NCI-H524 (cell line): ENCODE measurements around the gene MED27.

Experiments used
- DNase-seq, 2 experiments: peaks; one replicate each; lab custom pipeline; 2025; lab: John Stamatoyannopoulos, UW

Gene MED27

DNA sequence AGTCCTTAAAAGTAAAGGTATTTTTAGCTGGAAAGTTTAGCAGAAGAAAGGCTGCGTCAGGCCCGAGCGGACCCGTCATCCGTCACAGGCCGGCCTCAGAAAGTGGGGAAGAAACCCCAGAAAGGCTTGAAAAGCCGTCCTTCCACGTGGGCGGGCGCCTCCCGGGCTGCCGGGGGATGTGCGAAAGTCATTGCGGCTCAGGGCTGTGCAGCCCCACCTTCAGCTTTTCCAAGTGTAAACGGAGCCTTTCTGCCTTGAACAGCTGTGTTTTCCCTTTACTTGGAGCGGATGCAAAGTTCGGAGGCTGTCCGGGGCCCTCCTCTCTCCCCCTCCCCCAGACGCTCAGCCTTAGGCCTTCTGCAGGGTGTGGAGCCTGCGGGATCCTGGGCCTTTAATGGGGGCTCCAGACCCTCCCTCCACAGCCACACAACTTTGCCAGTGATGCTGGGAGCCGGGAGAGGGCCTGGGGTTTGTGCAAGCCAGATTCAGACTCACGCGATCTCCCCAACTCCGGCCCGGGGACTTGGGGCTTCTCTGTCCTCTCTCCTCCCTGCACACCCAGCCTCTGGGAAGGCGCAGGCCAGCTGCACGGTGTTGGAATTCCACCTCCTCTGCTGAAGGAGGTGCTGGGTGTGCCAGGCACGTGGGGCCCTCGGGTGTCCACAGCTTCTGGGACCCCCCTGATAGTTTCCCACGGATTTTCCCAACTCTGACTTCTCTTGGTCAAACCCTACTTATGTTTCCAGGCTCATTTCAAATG, 244.3 kb downstream of the MED27 start:
- DNase-seq = no peak

DNA sequence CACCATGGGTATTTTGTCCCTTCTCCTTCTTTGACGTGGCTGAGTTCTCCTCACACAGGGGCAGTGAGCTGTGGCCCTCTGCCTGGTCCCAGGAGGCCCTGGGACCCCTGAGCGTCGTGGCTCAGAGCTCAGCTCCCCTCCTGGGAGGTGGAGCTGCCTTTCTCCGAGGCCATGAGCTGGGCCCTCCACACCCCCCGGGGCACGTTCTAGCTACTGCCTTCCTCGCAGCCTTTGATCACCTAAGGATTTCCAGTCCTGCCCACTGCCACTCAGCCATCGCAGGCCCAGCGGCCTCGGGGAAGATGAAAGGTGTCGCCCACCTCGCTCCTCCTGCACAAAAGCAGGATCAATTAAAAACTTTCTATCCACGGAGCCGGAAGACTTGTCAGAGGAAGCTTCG, 244.9 kb downstream of the MED27 start:
- DNase-seq = no peak

DNA sequence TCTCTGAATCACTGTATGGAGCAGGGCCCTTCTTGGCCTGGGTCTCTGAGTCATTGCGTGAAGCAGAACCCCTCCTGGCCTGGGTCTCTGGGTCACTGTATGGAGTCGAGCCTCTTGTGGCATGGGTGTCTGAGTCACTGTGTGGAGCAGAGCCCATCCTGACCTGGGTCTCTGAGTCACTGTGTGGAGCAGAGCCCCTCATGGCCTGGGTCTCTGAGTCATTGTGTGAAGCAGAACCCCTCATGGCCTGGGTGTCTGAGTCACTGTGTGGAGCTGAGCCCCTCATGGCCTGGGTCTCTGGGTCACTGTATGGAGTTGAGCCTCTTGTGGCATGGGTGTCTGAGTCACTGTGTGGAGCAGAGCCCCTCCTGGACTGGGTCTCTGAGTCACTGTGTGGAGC, 245.8 kb downstream of the MED27 start:
- DNase-seq = no peak

DNA sequence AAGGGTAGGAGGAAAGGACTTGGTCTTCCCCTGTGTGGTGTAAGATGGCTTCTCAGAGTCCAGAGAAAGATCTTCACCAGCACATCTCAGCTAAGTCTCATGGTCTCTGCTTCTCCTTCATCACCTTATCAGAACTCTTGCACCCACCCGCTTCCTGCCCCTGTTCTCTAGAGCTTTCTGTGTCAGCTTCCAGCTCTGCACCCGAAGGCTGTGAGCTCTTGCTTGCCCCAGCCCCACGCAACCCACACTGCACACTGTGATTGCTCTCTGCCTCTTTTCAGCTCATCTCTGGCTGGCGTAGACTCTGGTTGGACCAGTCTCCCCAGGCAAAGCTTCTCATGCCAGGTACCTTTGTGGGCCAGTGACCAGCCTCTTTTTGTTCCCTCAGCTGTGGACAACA, 246.6 kb downstream of the MED27 start:
- no peak for DNase-seq

DNA sequence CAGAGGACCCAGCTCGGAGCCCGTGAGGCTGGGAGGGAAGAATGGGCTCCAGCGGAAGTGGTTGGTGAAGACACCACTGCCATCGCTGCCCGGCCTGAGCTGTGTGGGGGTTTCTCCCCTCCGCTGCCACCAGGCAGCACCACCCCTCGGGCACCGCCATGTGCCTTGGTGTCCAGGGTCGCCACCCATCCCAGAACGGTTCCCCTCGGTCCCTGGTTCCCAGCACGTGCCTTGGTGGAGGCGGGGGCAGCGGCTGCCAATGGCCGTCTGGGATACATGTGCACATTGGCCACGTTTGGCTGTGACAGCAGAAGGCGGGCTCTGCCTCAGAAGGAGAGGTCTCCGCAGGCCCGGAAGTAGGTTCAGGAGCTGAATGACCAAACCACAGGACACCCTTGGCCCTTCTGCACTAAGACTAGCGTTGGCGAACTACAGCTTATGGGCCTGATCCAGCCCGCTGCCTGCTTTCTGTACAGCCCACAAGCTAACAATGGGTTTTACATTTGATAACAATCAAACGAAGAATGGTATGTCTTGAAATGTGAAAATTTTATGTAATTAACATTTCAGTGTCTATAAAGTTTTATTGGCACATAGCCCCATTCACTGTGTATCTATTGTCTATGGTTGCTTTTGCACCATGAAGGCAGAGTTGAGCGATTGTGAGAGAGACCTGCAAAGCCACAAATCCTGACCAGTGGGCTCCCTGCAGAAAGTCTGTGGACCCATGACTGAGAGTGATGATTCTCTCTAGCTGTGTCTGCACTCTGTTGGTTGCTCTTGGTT, 248.1 kb downstream of the MED27 start:
- no peak for DNase-seq

DNA sequence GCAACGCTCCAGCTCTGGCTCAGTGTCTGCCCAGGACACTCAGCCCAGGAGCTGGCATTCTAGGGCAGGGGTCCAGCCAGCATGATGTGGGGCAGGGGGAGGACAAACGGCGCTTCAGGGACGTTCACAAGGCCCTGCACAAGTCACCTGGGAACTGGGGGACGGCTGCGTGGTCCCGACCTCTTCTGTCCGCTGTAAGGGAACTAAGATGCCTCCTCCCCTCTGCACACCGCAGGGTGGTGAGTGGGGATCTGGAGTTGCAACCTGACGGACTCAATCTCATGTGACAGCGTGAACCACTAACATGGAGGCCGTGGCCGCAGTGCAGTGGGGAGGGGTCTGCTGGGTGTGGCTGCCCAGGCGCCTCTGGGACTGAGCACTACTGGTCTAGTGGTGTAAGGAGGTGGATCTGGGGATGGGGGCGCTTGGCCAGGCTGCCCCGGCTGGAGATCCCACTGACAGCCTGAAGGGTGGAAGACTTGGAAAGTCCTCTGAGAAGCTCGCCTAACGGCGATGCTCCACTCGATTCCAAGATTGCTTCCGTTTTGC, 251.8 kb downstream of the MED27 start:
- DNase-seq = no peak

DNA sequence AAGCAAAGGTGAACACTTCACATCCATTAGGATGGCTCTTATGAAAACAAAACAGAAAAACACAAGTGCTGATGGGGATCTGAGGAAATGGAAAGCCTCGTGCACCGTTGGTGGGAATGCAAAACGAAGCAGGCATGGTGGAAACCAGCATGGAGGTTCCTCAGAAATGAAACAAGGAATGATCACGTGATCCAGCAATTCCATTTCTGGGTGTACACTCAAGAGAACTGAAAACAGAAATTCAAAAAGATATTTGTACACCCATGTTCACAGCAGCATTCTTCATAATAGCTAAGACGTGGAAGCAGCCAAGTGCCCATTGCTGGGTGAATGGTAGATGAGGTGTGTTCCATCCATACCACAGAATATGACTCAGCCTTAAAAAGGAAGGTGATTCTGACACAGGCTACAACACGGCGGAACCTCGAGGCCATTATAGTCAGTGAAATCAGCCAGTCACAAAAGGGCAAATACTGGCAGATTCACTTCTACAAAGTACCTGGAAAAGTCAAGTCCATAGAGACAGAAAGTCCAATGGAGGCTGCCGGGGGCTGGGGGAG, 252.6 kb downstream of the MED27 start:
- no peak for DNase-seq

DNA sequence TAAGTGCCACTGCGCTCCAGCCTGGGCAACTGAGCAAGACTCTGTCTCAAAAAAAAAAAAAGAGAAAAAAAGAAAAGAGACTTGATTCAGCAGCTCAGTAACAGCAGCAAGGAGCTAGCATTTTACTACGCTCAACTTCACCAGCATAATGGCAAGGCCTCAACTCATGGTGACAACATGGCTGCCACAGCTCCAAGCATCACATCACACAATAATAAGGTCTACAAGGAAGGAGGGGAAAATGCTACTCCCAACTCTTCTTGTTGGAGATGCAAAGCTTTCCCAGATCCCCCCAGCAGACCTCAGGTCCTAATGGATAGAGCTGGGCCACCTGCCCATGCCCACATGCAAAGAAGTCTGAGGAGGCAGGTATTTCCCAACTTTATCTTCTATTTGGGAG, 253.6 kb downstream of the MED27 start:
- no peak for DNase-seq

DNA sequence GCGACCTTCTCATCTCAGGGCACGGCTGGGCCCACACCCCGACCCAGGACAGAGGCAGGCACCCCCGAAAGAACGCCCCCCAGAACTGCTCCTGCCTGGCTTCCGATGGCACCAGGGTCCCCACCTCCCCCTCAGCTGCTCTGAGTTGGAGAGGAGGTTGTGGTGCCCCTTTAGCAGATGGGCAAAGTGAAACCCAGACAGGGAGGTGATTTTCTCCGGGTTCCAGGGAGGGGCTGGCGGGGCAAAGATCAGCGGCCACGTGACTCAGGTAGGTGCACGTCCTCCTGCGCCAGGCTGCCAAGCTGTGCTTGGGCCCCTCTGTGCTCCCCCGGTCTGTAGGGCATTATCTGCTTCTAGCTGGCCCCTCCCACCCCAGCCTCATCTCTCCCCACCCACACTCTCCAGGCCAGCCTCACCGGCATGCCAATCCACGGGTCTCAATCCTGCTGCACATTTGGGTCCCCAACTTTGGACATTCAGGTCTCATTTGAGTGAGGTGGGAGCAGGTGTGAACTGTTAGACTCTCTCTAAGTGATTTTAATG, 254.6 kb downstream of the MED27 start:
- DNase-seq = no peak

DNA sequence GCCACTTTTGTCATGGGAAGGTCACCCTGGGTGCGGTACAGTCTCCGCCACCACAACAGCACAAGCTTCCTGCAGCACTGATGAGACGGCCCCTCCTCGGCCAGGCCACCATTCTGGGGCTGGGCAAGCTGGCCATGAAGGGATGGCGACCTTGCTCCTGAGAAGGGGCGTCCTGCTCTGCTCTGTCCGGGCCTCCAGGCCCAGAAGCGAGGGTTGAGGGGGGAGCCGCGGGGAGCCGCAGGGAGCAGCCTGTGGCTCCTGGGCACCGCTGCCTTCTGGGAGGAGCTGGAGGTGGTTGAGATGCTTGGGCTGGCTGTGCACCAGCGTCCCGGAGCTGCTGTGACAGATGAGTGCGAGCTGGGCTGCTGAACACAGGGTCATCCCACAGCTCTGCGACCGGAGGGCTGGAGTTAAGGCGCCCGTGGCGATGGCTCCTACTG, 255.5 kb downstream of the MED27 start:
- no peak for DNase-seq

DNA sequence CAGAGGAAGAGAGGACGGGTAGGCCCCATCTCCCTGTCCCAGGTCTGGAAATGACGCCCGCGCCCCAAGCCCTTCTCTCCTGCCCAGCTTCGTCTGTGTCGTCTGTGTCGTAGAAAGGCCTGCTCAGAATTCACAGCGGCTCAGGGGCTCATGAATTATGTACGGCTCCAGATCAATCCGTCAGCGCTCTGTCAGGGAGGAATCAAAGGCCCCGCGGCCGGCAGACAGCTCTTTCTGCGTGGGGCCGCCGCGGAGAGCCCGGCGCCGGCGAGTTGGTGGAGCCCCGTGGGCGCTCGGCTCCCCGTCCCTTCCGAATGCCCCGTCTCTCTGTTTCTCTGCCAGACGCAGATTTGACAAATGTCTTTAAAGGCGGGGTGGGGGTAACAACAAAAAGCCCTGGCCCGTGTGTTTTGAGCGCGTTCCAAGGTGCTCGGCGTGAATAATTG, 255.9 kb downstream of the MED27 start:
- DNase-seq = no peak

DNA sequence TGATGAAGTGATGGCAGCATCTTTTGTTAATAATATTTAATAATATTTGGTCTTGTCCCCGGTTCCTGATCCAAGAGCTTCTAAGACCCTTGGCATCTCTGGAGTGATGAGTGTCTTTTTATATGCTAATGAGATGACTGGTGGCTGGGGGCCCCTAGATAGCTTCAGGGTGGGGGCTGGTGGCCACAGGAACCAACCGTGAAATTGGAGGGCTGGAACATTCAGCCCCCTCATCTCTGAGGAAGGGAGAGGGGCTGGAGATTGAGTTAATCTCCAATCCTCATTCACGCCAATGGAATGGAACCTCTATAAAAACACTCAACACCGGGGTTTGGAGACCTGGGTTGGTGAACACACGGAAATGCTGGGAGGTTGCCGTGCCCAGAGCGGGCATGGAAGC, 261.6 kb downstream of the MED27 start:
- DNase-seq = no peak

DNA sequence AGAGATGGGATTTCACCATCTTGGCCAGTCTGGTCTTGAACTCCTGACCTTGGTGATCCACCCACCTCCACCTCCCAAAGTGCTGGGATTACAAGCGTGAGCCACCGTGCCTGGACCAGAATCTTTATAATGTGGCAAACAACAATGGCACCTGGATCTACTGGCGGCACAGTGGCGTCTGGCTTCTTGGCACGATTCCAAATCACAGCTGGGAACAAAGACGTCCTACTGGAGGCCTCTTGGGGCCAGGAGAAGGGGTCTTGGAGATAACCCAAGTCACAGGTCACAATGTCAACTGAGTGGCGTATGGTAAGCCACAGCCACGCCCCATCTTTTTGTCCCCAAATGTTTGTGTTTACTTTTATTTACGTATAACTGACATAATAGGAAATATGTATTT, 262.0 kb downstream of the MED27 start:
- peak; percentile 68 to 93 for DNase-seq

DNA sequence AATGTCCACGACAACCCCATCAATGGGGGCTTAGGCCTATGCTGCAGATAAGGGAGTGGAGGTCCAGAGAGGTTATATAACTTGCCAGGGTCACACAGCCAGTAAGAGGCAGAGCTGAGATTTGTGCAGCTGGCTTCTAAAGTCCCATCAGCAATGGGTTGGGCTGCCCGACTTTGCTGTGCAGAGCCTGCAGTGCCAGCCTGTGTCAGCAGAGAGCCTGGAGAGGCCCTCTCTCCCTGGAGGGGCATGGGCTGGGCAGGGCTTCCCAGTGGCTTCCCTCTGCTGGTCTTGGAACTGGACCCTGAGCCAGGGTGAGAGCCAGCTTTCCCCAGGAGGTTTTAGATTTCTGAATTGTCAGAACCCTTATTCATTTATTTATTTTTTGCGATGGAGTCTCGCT, 262.6 kb downstream of the MED27 start:
- no peak for DNase-seq

DNA sequence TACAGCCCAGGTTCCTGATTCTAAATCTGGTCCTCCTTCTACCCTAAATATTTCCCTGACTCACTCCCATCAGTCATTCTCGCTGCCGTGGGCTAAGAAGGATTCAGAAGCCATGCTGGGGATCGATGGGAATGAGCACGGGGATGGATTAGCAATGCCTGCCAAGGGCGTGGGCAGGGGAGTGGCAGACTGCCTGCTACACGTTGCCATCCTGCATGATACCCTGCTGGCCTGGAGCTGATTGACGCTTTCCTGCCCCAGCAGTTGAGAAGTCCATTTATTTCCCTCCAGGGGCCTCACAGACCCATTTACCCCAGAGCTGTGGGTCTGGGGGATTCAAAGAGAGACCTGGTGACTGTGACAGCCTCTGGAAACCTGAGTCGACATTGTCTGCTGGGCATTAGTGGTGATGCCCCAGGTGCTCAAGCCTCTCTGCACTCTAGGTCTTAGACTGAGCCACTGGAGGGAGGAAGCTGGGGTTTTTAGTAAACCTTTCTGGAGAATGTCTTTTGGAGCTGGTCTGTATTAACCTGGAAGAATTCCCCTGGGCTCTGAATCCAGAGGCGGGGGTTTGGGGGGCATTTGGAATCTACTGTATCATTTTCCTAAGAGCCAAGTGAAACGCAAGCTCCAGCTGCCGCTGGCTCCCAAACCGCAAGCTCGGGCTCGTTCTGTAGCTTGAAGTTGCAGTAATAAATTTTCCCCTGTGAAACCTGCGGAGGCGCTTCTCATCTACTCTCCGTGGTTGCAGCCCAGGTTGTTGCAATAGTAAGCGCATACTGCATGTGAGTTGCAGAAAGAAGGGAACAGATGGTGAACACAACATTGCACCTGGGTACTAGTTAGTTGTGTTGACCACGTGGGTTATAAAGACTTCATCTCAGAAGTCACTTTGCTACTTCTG, 263.4 kb downstream of the MED27 start:
- peak; percentile 72 to 89 for DNase-seq

DNA sequence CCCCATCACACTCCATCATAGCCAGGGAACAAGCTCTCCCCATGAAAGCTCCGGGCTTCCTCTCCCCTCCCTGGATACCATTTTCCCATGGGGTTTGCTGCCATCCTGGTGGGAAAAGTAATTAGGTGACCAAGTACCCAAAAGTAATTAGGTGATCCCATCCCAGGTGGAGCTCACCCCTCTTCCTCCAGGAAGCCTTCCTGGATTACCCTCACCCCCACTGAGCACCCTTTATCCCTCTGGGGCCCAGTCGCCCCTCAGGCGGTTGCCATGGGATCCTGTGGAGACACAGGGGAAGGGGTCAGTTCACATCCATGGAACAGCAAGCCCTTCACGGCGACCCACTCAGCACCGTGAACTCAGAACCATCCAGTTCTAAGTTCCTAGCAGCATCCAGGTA, 265.0 kb downstream of the MED27 start:
- no peak for DNase-seq

DNA sequence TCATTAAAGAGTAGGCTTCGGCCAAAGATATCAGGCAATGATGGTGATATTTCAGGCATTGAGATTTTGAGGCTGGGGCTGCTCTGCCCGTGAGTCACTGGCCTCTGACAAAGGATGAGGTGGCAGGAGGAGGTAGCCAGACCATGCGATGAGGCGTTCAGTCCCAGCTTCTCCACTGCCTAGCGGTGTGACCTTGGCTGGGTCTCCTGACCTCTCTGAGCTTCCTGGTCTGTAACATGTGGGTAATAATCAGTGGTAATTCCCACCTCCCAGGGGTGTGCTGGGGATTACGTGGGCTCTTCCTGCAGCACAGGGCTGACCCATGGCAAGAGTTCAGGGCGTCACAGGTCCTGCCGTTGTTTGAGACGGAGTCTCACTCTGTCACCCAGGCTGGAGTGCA, 266.6 kb downstream of the MED27 start:
- no peak for DNase-seq

DNA sequence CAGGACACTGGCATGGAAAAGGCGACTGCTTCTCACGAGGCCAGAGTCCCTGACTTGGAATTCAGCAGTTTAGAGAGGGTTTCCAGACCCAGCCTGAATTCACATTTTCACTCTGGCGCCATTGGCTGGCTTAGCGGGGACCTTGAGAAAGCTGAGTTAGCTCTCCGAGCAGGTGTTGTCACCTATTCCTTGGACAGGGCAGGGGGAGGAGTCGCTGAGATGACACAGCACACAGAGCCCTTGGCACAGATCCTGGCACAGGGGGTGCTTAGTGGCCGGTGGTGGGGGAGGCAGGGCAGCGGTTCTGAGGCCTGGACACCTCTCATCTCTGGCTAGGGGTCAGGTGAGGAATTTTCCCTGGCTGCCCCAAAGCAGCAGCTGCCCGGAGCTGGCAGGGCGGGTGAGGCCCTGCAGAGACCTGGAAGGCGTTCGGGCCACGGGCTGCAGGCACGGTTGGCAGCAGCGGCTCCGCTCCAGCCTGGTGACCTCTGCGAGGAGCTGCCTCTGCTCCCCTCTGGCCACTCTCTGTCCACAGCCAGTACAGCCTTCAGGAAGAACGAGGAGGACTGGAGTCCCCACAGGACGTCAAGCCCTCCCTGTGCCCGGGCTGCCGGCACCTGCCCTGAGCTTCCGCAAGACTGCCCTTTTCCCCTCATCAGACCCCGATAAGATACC, 267.4 kb downstream of the MED27 start:
- DNase-seq = no peak

DNA sequence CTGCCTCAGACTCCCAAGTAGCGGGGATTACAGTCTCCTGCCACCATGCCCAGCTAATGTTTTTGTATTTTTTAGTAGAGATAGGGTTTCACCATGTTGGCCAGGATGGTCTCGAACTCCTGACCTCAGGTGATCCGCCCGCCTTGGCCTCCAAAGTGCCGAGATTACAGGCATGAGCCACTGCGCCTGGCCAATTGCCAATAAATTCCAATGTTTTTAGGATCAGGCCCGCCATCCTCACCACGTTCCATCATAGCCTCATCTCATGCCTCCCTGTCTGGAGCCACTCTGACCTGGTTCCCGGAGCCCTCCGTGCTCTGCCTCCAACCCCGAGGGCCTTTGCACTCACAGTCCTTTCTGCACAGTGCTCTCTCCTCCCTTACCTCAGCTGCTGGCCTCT, 268.3 kb downstream of the MED27 start:
- DNase-seq = peak; percentile 17 to 23

DNA sequence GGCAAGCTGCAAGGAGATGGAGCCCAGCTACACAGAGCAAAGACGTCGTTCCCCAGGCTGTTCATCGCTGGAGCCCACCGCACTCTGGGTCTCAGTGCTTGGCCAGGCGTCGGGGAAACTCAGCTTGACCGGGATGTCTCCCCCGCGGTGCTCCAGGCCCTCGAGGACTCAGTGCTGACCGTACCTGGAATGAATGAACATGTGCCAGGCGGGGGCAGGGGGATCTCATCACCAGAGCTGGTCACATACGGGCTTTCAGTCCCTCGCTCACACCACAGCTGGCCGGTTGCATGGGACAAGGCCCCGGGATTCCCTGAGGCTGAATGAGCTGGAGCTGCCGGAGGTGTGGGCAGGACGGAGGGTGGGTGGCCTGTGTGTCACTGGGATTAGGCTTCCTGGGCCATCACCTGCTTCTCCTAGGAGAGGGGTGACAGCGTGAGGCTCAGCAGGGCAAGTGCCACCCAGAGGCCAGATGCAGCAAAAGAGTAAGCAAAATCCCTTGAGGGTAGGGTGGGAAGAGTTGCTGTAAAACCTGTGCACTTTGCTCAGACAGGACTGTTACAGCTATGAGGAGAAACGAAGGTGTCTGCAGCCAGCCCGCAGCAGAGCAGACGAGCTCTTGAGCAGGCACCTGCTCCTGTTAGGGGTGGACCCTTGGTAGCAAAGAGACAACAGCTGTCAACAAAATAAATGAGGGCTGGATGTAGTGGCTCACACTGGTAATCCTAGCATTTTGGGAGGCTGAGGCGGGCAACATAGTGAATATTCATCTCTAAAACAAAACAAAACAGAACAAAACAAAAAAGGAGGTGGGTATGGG, 269.1 kb downstream of the MED27 start:
- DNase-seq = peak; percentile 90 to 98
